Keratinocyte (primary cell): ENCODE data around the gene AGAP1.

ENCODE experiments used
- CTCF ChIP-seq, 3 experiments: IDR thresholded peaks in 1 of 3; conservative IDR thresholded peaks in 1 of 3; optimal IDR thresholded peaks in 1 of 3; 2 replicates in 2 of 3; 3 replicates in 1 of 3; pipeline versions ENCODE3 to v1.5.1; 2011; ENCODE audit warnings: low read length in 3 of 3, mild to moderate bottlenecking in 3 of 3, moderate library complexity in 2 of 3, control low read depth in 1 of 3, inconsistent platforms in 1 of 3; ENCODE audit not compliant: insufficient read depth in 2 of 3; ENCODE audit errors: extremely low read depth in 1 of 3
- EZH2 ChIP-seq: IDR thresholded peaks from one replicate; pipeline ENCODE4 v1.6.1; 2012; ENCODE audit warnings: inconsistent platforms, mild to moderate bottlenecking, low read length, moderate library complexity

- TF ChIP-seq CTCF (optimal IDR thresholded peaks at IDR 0.05 in 1 of 3, IDR thresholded peaks at IDR 0.05 in 1 of 3, conservative IDR thresholded peaks at IDR 0.05 in 1 of 3; ENCODE audit: extremely low read depth in 1 of 3, insufficient read depth in 2 of 3, low read length in 3 of 3) (no peak), EZH2 (no peak)
Measured at GRCh38 chr2:235768606-235769005, 274.8 kb downstream of the AGAP1 start.
